ENCODE measurements around the gene TAF1D.
"Not testable (repeated sequence)": the region's sequence is repeated elsewhere in the genome, so short reads cannot be mapped to it uniquely, and the experiment has no call there.

Gene TAF1D

GRCh38 chr11:93746101-93746500, 4.8 kb upstream of the TAF1D start:
- DNase-seq = no peak

GRCh38 chr11:93745005-93745755, 3.9 kb upstream of the TAF1D start:
- DNase-seq = not testable (repeated sequence)

- no peak for DNase-seq
Measured at GRCh38 chr11:93744669-93745004, 3.3 kb upstream of the TAF1D start.

GRCh38 chr11:93743291-93743690, 2.0 kb upstream of the TAF1D start:
- DNase-seq = no peak

GRCh38 chr11:93741882-93742226, 559 bp upstream of the TAF1D start:
- DNase-seq = no peak

DNA sequence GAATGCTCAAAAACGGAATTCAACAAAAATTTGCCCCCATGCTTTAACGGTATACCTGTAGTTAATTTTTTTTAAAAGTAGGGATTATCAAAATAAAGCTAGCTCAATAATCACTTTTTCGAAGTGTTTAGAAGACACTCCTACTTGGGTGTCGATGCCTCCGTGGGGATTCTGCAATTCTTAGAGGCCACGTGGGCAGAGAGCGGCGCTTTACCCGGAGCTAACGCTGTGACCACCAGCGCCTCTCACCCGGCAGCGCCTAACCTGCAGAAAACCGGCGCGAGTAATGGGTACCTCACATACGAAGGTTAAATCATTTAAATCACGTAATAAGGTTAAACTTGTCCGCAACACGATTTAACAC, 583 bp downstream of the TAF1D start:
- DNase-seq = peak; percentile 35

GRCh38 chr11:93740031-93740729, 1.1 kb downstream of the TAF1D start:
- DNase-seq = no peak

- no peak for DNase-seq
Measured at GRCh38 chr11:93738647-93739081, 2.6 kb downstream of the TAF1D start.

DNA sequence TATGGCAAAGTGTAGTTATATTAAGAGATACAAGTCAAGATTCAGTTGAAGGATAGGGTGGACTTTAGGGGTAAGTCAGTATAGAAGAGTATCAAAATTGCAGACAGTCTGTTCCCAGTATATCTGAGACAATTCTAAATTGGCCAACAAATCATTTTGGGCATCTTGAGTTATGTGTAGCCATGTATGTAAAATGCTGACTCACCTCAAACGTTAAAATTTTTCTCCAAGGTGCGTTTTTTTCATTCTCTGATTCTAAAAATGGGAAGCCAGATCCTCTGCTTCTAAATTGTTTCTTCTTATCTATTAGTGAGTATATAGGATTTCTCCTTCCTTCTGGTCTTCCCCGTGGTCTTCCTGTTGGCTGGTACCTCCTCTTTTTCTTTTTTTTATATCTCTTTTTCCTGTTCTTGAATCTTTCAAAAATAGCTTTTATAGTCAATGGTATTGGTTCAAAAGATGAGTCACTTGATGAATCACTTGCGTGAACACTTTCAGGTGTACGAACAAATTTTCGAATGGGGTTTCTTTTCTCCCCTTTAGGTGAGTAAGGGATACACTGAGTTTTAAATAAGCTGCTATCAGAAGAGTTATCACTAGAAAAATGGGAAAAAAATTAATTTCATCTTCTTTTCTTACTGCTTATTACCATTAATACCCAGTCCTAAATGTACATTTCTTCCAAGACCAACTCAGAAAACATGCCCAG, 3.2 kb downstream of the TAF1D start:
- DNase-seq = no peak

DNA sequence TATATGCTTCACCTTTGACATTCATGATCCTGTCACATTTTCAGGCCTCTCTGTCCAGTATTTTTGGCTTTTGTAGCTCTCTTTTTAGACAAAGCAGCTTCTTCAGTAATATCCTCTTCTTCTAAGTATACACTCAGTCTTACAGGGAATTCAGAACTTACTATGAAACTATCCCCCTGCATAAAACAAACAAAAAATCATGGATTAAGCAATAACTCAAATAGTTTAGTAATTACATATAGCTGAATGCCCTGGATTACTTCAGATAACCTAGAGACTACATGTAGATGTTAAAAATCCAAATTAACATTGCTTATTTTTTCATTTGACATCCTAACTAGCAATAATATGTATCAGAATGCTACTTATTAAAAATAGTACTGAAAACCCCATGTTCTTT, 5.2 kb downstream of the TAF1D start:
- no peak for DNase-seq

DNA sequence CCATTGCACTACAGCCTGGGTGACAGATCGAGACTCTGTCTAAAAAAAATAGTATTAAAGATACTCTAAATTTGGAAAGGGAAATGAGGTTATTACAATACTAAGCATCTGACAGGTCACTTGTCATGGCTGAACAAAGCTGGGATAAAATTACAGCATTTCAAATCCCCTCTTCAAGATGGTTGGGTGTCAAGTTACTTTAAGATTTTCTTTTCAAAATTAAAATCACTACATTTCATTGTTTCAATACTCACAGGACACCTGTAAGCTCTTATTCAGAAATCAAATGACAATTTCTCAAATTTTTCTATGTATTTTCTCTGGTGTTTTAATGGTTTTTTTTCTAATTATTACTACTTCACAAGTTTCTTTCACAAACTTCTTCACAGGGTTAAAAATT, 5.7 kb downstream of the TAF1D start:
- DNase-seq = no peak

DNA sequence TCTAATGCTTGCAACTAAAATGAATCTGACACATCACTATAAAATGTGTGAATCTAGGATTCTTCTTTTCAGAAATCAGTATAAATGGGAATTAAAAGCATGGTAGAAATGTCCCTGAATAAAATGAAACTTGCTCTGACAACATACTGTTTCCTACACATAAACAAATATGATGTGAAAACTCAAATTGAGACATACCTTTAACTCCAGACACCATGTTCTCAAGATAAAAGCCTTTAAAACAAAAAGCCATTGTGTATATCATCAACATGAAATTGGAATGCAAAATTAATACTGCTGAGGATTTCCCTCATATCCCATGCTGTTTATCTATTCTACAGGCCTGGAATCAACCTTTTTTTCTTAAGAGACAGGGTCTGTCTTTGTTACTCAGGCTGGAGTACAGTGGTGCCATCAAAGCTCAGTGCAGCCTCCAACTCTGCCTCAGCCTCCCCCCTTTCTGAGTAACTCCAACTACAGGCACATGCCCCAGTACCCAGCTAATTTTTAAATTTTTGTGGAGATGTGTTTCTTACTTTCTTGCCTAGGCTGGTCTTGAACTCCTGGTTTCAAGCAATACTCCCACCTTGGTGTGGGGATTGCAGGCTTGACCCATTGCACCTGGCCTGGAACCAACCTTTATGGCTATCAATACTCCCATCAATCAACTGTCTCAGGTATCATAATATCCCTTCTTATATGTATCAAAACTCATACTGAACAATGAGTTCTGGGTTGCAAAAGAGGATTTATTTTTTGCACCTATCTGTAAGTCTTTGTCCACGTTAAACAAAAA, 6.7 kb downstream of the TAF1D start:
- DNase-seq = no peak

- no peak for DNase-seq
Measured at GRCh38 chr11:93733474-93733873, 7.8 kb downstream of the TAF1D start.

DNA sequence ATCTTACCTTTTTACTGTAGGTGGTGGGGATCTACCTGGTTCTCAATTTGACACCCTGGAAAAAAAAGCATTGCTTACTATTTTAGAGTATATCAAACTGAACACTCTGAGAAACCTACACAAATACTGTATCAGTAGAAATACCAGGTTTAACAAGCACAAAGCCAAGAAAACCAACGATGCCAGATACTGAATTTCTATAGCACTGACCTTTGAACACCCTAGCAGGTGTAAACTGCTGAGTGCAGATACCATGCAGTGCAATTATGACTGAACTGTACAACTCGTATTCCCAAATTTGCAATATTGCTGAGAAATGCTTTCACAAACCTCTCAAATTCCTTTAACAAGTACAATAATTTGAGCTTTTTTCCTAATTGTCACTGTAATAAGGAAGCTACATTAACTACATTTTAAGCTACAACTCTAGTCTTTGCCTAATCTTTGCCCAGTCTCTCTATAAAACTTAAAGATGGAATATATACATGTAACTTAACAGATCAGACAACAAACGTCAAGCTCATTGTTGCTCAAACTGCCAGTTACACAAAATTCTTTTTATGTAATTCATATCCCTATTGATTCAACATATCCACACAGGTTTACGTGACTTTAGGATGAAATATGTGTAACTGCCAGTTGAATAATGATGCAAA, 8.9 kb downstream of the TAF1D start:
- no peak for DNase-seq

DNA sequence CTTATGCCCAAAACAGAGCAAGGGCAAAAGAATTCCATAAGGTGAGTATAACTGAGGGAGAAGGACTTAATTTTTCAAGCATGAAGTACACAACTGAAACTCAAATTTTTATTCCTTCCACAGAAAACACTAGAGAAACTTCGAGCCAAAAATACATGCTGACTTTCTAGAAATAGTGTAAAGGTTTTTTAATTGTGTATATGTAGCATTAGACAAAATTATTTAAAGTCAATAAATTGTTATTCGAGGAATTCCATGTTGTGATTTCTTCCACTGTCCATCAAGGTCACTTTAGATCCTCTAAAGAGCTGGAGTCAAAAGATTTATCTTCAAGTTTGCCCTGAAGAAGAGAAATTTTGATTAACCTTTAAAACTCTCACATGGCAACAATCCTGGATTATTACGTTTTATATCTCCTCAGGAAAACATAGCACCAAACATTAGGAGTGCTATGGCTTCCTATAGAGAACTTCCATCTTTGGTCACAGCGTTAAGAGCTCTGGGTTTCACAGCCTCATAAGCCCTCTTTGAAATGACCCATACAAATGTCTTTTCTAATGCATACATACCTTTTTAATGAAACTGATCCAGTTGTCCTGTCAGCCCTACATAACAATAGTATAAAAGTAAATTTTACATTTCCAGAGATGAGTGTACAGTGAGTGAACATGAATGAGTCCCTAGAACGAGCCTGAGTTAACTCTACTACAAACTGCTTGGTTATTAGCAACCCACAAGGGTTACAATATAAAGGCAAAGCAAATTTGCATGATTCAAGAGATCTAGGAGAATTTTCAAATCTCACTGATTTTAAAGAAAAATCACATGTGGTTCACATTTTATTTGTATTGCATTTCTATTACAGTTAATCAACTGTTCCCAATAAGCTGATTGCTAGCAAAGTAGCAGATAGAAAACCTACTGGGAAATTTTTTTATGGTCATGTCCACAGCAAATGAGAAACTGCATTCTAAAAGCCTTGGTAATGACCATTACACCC, 10.9 kb downstream of the TAF1D start:
- no peak for DNase-seq

DNA sequence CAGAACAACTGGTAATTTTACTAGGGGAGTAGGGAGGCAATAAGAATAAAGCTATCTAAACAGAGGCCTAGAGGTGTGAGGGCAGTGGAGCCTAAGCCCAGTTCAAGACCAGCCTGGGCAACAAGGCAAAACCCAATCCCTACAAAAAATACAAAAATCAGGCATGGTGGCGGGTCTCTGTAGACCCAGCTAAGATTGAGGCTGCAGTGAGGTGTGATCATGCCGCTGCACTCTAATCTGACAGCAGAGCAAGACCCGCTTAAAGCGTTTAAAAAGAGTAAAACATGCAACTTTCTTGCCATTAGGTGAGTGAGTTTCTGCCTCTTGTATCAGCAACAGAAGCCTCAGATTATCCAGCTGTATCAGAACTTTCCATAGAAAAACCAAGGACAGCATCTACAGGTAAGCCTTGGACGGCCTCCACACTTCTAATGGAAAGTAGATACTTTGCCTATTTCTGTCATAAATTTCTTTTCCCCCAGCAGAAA, 12.1 kb downstream of the TAF1D start:
- no peak for DNase-seq

GRCh38 chr11:93728792-93729128, 12.5 kb downstream of the TAF1D start:
- DNase-seq = no peak

DNA sequence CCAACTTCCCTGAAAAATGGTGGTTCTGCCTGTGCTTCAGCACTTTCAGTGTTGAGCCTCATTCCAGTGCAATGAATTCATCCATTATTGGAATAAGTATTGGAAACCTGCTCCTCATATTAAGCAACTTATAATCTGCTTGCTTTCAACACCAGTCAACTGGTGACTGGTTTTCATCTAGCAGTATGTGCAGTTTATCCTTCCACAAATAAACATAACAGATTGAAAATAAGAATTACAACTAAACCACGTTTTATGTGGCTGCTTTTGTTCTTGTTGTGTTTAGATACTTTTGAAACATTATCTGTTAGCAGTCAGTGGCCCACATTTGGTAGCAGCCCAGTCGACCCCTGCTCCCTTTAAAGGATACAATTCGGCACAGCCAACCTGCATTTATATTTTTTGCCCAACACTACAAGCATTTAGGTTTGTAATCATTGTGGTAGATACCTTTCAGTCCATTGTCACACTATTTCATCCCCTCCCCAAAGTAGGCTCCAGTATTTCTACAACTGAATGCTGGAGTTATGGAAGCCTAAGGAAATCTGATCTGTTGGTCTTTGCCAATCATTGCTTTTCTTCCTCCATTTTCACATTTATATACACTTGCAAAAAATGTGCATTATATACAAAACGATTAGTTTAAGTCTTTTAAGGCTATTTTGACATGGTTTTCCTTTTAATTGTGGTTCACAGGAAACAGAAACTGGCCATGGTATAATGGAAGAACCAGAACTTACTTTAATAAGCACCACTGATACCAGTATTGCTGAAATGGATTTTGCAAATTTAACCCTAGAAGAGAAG, 13.1 kb downstream of the TAF1D start:
- DNase-seq = no peak

- no peak for DNase-seq
Measured at GRCh38 chr11:93724089-93724488, 17.2 kb downstream of the TAF1D start.

GRCh38 chr11:93720522-93720921, 20.8 kb downstream of the TAF1D start:
- no peak for DNase-seq

DNA sequence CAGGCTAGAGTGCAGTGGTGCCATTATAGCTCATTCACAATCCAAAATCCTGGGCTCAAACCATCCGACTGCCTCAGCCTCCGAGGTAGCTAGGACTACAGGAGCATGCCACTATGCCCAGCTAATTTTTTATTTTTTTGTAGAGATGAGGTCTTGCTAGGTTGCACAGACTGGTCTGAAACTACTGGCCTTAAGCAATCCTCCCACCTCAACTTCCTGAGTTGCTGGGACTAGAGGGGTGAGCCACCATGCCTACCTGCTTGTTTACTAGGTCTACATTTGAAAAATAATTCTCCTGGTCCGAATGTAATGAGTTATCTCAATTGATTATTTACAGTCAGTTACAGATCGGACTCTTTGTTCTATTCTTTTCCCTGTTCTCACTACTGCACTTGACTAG, 22.0 kb downstream of the TAF1D start:
- DNase-seq = no peak
